IPS-18a (cell line): ENCODE results near the gene UVRAG.

Experiments used
- H3K27ac ChIP-seq: one replicate; pipeline ENCODE4 v1.5.1; 2013; ENCODE audit warnings: low read length
- H3K27me3 ChIP-seq: one replicate; pipeline ENCODE4 v1.6.1; 2013; ENCODE audit warnings: mild to moderate bottlenecking, low read length; ENCODE audit not compliant: control insufficient read depth, insufficient read depth
- H3K36me3 ChIP-seq: one replicate; pipeline ENCODE4 v1.6.1; 2013; ENCODE audit warnings: low read depth, low read length; ENCODE audit not compliant: control insufficient read depth
- H3K4me1 ChIP-seq: one replicate; pipeline ENCODE4 v1.6.1; 2013; ENCODE audit warnings: low read depth, low read length; ENCODE audit not compliant: control insufficient read depth
- H3K4me3 ChIP-seq: one replicate; pipeline ENCODE4 v1.5.1; 2013; ENCODE audit warnings: low read length
- H3K9ac ChIP-seq: one replicate; pipeline ENCODE4 v1.6.1; 2013; ENCODE audit warnings: mild to moderate bottlenecking, low read length, moderate library complexity
- H3K9me3 ChIP-seq: one replicate; pipeline ENCODE4 v1.6.1; 2013; ENCODE audit warnings: low read depth, low read length; ENCODE audit not compliant: control insufficient read depth

UVRAG gene

GRCh38 chr11:75786101-75786736, 28.8 kb upstream of the UVRAG start:
- H3K27me3 ChIP-seq, result no peaks in the 10 kb centered on the region
- no peak overlapping the region for H3K27ac ChIP-seq
- H3K36me3 ChIP-seq, result no peaks in the 10 kb centered on the region
- H3K9ac ChIP-seq, result no peak overlapping the region
- H3K4me3 ChIP-seq, result no peak overlapping the region
- H3K4me1 ChIP-seq, result no peaks in the 10 kb centered on the region
- no peaks in the 10 kb centered on the region for H3K9me3 ChIP-seq

- no peak overlapping the region for H3K4me3 ChIP-seq
- no peak overlapping the region for H3K9ac ChIP-seq
- H3K4me1 ChIP-seq, result no peaks in the 10 kb centered on the region
These were observed 25.5 kb upstream of the UVRAG start for GRCh38 chr11:75789521-75789920.

GRCh38 chr11:75790986-75791385, 24.0 kb upstream of the UVRAG start:
- Histone ChIP-seq H3K36me3 (no peaks in the 10 kb centered on the region), H3K4me3 (no peak overlapping the region), H3K27me3 (no peaks in the 10 kb centered on the region), H3K9me3 (no peaks in the 10 kb centered on the region), H3K27ac (no peak overlapping the region), H3K9ac (no peak overlapping the region), H3K4me1 (no peaks in the 10 kb centered on the region)

More at GRCh38 chr11:75789521-75789920, 25.5 kb upstream of the UVRAG start:
- Histone ChIP-seq H3K36me3 (no peaks in the 10 kb centered on the region), H3K27ac (no peak overlapping the region), H3K27me3 (no peaks in the 10 kb centered on the region), H3K9me3 (no peaks in the 10 kb centered on the region)

- Histone ChIP-seq H3K36me3 (no peaks in the 10 kb centered on the region), H3K4me1 (no peaks in the 10 kb centered on the region), H3K4me3 (no peak overlapping the region), H3K27me3 (no peaks in the 10 kb centered on the region), H3K27ac (no peak overlapping the region), H3K9ac (no peak overlapping the region), H3K9me3 (no peaks in the 10 kb centered on the region)
These were observed 22.8 kb upstream of the UVRAG start for GRCh38 chr11:75792127-75792731.

GRCh38 chr11:75792997-75793800, 21.8 kb upstream of the UVRAG start:
- H3K4me3 ChIP-seq, result no peak overlapping the region
- H3K4me1 ChIP-seq, result no peaks in the 10 kb centered on the region
- no peak overlapping the region for H3K9ac ChIP-seq
- H3K27ac ChIP-seq, result no peak overlapping the region
- H3K9me3 ChIP-seq, result no peaks in the 10 kb centered on the region
- no peaks in the 10 kb centered on the region for H3K27me3 ChIP-seq
- no peaks in the 10 kb centered on the region for H3K36me3 ChIP-seq

- no peaks in the 10 kb centered on the region for H3K9me3 ChIP-seq
- no peaks in the 10 kb centered on the region for H3K27me3 ChIP-seq
- no peak overlapping the region for H3K4me3 ChIP-seq
- no peaks in the 10 kb centered on the region for H3K4me1 ChIP-seq
- no peak overlapping the region for H3K9ac ChIP-seq
- H3K27ac ChIP-seq, result no peak overlapping the region
- H3K36me3 ChIP-seq, result no peaks in the 10 kb centered on the region
These were observed 21.0 kb upstream of the UVRAG start for GRCh38 chr11:75793966-75794365.

GRCh38 chr11:75795276-75796090, 19.5 kb upstream of the UVRAG start:
- H3K27ac ChIP-seq, result no peak overlapping the region
- H3K9me3 ChIP-seq, result no peaks in the 10 kb centered on the region
- H3K36me3 ChIP-seq, result no peaks in the 10 kb centered on the region
- H3K4me1 ChIP-seq, result no peaks in the 10 kb centered on the region
- no peak overlapping the region for H3K9ac ChIP-seq
- H3K4me3 ChIP-seq, result no peak overlapping the region
- H3K27me3 ChIP-seq, result no peaks in the 10 kb centered on the region

- Histone ChIP-seq H3K4me1 (no peaks in the 10 kb centered on the region), H3K9ac (no peak overlapping the region), H3K36me3 (no peaks in the 10 kb centered on the region), H3K27ac (no peak overlapping the region), H3K9me3 (no peaks in the 10 kb centered on the region), H3K27me3 (no peaks in the 10 kb centered on the region), H3K4me3 (no peak overlapping the region)
These were observed 18.9 kb upstream of the UVRAG start for GRCh38 chr11:75796091-75796435.

- Histone ChIP-seq H3K27ac (no peak overlapping the region), H3K4me1 (no peaks in the 10 kb centered on the region), H3K27me3 (no peaks in the 10 kb centered on the region), H3K9me3 (no peaks in the 10 kb centered on the region), H3K36me3 (no peaks in the 10 kb centered on the region), H3K4me3 (no peak overlapping the region), H3K9ac (no peak overlapping the region)
These were observed 17.9 kb upstream of the UVRAG start for GRCh38 chr11:75797116-75797515.

- Histone ChIP-seq H3K4me1 (no peaks in the 10 kb centered on the region), H3K9me3 (no peaks in the 10 kb centered on the region), H3K27ac (no peak overlapping the region), H3K27me3 (no peaks in the 10 kb centered on the region), H3K4me3 (no peak overlapping the region), H3K36me3 (no peaks in the 10 kb centered on the region), H3K9ac (no peak overlapping the region)
These were observed 17.2 kb upstream of the UVRAG start for GRCh38 chr11:75797792-75798191.

- H3K9ac ChIP-seq, result no peak overlapping the region
- no peak overlapping the region for H3K4me3 ChIP-seq
- H3K36me3 ChIP-seq, result no peaks in the 10 kb centered on the region
- H3K4me1 ChIP-seq, result no peaks in the 10 kb centered on the region
- H3K9me3 ChIP-seq, result no peaks in the 10 kb centered on the region
- H3K27ac ChIP-seq, result no peak overlapping the region
- no peaks in the 10 kb centered on the region for H3K27me3 ChIP-seq
These were observed 14.8 kb upstream of the UVRAG start for GRCh38 chr11:75800136-75800675.
